ENCODE data around the gene WDR81.
"Not testable (repeated sequence)": the region's sequence is repeated elsewhere in the genome, so short reads cannot be mapped to it uniquely, and the experiment has no call there.

WDR81 gene

DNA sequence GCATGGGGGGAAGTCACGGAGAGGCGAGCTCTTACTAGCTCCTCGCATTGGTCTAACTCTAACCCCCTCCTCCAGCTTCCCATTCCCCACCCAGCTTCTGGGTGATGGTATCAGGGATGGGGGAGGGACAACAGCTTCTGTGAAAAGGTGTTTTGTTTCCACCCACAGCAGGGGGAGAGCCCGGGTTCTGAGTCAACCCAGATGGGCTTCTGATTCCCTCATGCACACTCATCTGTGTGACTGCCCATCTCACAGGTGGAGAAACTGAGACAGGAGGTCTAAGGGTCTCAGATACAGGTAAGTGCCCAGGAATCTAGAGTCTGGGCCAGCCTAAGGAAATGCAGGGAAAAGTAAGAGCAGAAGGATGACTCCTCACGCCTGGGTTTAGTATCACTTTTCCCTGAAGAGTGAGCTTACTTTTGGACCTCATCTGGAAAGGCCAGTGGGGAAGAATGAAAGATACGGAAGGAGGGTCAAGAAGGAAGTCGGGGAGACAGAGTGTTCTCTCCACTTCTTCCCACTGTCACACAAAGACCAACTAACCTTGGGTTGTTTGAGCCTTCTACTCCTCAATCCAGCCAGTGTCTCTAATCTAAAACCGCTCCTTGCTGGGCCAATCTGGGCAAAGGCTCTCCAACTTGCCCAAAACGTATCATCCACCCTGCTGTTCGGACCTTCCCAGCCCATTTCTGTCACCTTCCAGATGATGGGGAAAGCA lies 11.2 kb upstream of the WDR81 start:
- DNase-seq (ENCODE audit: low read depth in 3 of 3) = no peak

DNA sequence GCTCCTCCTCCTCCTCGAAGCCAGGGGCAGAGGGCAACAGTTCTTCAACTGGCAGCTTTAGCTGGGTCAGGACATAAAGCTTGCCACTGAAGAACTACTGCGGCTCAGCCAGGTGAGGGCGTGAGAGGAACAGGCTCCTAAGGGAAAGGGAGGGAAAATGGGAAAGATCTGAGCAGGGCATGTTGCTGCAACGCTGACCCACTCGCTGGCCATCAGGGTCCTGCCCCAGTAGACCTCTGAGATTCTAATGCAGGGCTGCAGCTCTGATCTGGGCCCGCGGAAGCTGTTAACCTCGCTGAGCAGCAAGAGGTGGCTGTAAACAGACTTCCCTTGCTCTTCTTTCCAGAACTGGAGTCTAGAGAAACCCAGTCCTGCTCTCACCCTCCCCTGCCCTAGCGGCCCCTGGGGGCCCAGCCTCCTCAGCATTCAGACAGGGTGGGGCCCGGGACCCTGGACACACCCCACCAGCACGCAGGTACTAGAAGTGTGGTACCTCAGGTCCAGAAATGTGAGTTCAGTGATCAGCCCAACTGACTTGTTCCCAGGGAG lies 10.6 kb upstream of the WDR81 start:
- no peak for DNase-seq (ENCODE audit: low read depth in 3 of 3)

DNA sequence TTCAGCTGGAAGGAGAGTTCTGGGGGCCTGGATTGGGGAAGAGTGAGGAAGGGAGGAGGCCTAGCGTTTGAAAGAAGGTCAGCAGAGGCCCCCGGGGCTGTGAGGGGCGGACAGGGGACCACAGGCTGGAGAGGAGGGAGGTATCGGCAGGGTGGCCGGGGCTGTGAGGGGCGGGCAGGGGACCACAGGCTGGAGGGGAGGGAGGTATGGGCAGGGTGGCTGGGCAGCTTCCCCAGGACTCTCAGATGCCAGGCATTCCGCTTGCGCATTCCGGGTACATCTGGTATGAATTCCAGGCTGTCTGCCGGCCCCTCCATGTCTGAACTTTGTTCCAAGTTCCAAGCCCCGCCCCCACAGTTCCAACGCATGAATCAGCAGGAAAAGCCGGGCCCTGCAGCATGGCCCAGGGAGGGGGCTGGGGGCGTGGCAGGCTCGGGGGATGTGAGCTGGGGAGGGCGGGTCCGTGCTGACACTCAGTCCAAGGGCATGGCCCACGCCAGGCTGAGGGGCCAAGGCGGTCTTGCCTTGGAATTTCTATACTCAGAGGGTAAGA lies 10.0 kb upstream of the WDR81 start:
- no peak for DNase-seq (ENCODE audit: low read depth in 3 of 3)

- peak in 1 of 3 experiments; percentile 51 for DNase-seq (ENCODE audit: low read depth in 3 of 3)
Measured at GRCh38 chr17:1714980-1715802, 9.3 kb upstream of the WDR81 start.

DNA sequence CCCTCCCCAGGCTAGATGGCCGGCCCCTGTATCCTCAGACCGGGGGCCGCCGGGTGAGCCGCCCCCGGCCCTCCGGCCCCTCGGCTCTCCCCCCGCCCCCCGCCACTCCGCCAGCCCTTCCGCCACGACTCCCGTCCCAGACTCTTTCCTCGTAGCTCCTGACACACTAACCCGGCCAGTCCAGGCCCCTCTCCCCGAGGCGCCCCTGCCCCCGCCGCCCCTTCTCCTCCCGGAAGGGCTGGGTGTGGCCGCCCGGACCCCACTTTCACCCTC lies 8.8 kb upstream of the WDR81 start:
- no peak for DNase-seq (ENCODE audit: low read depth in 3 of 3)

GRCh38 chr17:1716076-1716911 lies 8.2 kb upstream of the WDR81 start:
- peak; percentile 99 to 100 (median 100) for DNase-seq (ENCODE audit: low read depth in 3 of 3)

GRCh38 chr17:1716912-1717695 lies 7.4 kb upstream of the WDR81 start:
- DNase-seq (ENCODE audit: low read depth in 3 of 3) = peak; percentile 76 to 83 (median 81)

DNA sequence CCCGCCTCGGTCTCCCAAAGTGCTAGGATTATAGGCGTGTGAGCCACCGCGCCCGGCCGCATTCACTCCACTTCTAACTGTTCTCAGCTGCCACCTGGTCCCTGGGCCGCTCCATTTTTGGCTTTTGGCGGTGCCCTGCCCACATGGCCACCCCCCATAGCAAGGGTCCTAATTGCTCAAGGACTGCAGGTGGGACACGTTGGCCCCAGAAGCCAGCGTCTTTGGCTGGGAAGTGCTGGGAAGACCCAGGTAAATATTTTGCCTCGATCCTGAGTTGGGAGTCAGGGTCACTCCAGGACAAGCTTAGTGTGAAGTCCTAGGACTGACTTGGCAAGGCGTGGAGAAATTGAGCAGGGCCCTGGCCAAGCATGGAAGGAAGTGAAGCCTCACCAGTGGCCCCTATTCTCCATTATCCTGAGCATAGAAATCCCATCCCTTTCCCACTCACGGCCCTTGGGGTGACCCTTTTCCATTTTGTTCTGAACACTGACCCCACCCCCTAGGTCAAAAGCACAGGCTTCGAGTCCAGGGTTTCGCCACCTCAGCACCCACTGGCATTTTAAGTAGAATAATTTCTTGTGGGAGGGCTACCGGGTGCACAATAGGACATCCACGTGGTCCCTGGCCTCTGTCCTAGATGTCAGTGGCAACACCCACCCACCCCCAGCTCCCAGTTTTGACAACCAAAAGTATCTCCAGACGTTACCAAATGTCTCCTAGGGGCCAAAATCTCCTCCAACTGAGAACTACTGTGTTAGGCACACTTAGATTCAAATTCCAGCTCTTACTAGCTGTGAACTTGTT lies 5.9 kb upstream of the WDR81 start:
- no peak for DNase-seq (ENCODE audit: low read depth in 3 of 3)

- peak; percentile 45 to 70 (median 59) for DNase-seq (ENCODE audit: low read depth in 3 of 3)
Measured at GRCh38 chr17:1720856-1721386, 3.6 kb upstream of the WDR81 start.

DNA sequence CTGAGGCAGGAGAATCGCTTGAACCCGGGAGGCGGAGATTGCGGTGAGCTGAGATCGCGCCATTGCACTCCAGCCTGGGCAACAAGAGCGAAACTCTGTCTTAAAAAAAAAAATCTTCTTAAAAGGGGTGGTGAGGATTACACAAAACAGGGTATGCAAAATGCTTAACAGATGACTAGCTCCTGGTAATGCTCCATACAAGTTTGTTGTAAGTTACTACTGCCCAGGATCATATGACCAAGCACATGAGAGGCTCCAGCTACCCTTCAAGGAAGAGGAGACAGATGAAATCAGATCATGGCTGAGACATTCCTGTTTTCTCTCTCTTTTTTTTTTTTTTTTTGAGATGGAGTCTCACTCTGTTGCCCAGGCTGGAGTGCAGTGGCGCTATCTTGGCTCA lies 2.5 kb upstream of the WDR81 start:
- not testable (repeated sequence) for DNase-seq (ENCODE audit: low read depth in 3 of 3)

DNA sequence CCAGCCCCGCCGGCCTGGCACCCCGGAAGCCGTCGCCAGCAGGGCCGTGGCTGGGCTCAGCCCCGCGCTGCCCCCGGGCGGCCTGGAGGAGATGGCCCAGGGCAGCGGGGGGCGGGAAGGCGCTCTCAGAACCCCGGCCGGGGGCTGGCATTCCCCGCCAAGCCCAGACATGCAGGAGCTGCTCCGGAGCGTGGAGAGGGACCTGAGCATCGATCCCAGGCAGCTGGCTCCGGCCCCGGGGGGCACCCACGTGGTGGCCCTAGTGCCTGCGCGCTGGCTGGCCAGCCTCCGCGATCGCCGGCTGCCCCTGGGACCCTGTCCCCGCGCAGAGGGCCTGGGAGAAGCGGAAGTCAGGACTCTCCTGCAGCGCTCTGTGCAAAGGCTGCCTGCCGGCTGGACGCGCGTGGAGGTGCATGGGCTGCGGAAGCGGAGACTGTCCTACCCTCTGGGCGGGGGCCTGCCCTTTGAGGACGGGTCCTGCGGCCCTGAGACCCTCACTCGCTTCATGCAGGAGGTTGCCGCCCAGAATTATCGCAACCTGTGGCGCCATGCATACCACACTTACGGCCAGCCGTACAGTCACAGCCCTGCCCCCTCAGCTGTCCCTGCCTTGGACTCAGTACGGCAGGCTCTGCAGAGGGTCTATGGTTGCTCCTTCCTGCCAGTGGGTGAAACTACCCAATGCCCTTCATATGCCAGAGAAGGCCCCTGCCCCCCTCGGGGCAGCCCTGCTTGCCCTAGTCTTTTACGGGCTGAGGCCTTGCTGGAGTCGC lies 551 bp downstream of the WDR81 start:
- DNase-seq (ENCODE audit: low read depth in 3 of 3) = no peak

GRCh38 chr17:1725642-1726511 lies 1.4 kb downstream of the WDR81 start:
- DNase-seq (ENCODE audit: low read depth in 3 of 3) = no peak

DNA sequence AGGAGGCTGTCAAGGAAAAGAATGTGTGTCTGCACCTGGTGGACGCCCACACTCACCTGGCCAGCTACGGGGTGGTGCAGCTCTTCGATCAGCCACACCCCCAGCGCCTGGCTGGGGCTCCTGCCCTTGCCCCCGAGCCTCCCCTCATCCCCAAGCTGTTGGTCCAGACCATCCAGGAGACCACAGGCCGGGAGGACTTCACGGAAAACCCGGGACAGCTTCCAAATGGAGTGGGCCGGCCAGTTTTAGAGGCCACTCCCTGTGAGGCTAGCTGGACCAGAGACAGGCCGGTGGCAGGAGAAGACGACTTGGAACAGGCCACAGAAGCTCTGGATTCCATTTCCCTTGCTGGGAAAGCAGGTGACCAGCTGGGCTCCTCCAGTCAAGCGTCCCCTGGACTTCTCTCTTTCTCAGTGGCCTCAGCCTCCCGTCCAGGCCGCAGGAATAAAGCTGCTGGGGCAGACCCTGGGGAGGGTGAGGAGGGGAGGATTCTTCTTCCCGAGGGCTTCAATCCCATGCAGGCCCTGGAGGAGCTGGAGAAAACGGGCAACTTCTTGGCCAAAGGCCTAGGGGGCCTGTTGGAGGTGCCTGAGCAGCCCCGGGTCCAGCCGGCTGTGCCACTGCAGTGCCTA lies 2.2 kb downstream of the WDR81 start:
- DNase-seq (ENCODE audit: low read depth in 3 of 3) = no peak

DNA sequence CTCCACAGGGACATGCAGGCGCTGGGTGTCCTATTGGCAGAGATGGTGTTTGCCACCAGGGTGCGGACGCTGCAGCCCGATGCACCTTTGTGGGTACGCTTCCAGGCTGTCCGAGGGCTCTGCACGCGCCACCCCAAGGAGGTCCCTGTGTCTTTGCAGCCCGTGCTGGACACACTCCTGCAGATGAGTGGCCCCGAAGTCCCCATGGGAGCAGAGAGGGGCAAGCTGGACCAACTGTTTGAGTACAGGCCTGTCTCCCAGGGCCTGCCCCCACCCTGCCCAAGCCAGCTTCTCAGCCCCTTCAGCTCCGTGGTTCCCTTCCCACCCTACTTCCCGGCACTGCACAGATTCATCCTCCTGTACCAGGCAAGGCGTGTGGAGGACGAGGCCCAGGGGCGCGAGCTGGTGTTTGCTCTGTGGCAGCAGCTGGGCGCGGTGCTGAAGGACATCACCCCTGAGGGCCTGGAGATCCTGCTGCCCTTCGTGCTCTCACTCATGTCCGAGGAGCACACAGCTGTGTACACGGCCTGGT lies 2.8 kb downstream of the WDR81 start:
- no peak for DNase-seq (ENCODE audit: low read depth in 3 of 3)

- DNase-seq (ENCODE audit: low read depth in 3 of 3) = no peak
Measured at GRCh38 chr17:1727876-1728630, 3.5 kb downstream of the WDR81 start.

- DNase-seq (ENCODE audit: low read depth in 3 of 3) = no peak
Measured at GRCh38 chr17:1729966-1730325, 5.4 kb downstream of the WDR81 start.

Data from stimulated activated CD4-positive, alpha-beta T cell treated with anti-CD3 and anti-CD28 coated beads, TNF-alpha, amount 100 ng/mL, for 24 hours (primary cell).